MM.1S (cell line): ENCODE data around the gene BAK1.

ENCODE experiments used
- DNase-seq: peaks from one replicate; pipeline ENCODE4 v3.0.0-alpha.2; 2015
- H2AFZ ChIP-seq: fragments of 300-600 bp; sonication (generic); 2 replicates; pipeline ENCODE4 v1.6.0; 2016; ENCODE audit warnings: antibody characterized with exemption, low read length
- H3F3A ChIP-seq: fragments of 300-600 bp; sonication (generic); 2 replicates; pipeline ENCODE4 v1.6.1; 2016; ENCODE audit warnings: mild to moderate bottlenecking, antibody characterized with exemption, low read length, moderate library complexity, mixed read lengths; ENCODE audit not compliant: insufficient read depth
- H3K27ac ChIP-seq: fragments of 300-600 bp; sonication (generic); 2 replicates; pipeline ENCODE4 v1.5.1; 2016; ENCODE audit warnings: mild to moderate bottlenecking, low read length
- H3K27me3 ChIP-seq: fragments of 300-600 bp; sonication (generic); replicated peaks from 2 replicates; pipeline ENCODE4 v1.6.0; 2016; ENCODE audit warnings: low read length; ENCODE audit not compliant: insufficient read depth
- H3K36me3 ChIP-seq: fragments of 300-600 bp; sonication (generic); replicated peaks from 2 replicates; pipeline ENCODE4 v1.6.1; 2016; ENCODE audit warnings: mild to moderate bottlenecking, low read length, mixed read lengths; ENCODE audit not compliant: insufficient read depth
- H3K4me1 ChIP-seq: fragments of 300-600 bp; sonication (generic); 2 replicates; pipeline ENCODE4 v1.6.1; 2016; ENCODE audit warnings: low read length, mixed read lengths
- H3K4me2 ChIP-seq: fragments of 300-600 bp; sonication (generic); 2 replicates; pipeline ENCODE4 v1.6.0; 2016; ENCODE audit warnings: low read depth, low read length
- H3K4me3 ChIP-seq: fragments of 300-600 bp; sonication (generic); 2 replicates; pipeline ENCODE4 v1.5.1; 2016; ENCODE audit warnings: low read length, mixed read lengths
- H3K79me2 ChIP-seq: fragments of 300-600 bp; sonication (generic); 2 replicates; pipeline ENCODE4 v1.6.1; 2016; ENCODE audit warnings: mixed run types, low read length, mixed read lengths
- H3K9ac ChIP-seq: fragments of 300-600 bp; sonication (generic); 2 replicates; pipeline ENCODE4 v1.6.1; 2016; ENCODE audit warnings: low read length, mixed read lengths
- H3K9me2 ChIP-seq: fragments of 300-600 bp; sonication (generic); replicated peaks from 2 replicates; pipeline ENCODE4 v1.6.1; 2016; ENCODE audit warnings: mild to moderate bottlenecking, low read length, mixed read lengths; ENCODE audit not compliant: insufficient read depth
- H3K9me3 ChIP-seq: fragments of 300-600 bp; sonication (generic); replicated peaks from 2 replicates; pipeline ENCODE4 v1.6.1; 2016; ENCODE audit warnings: mild to moderate bottlenecking, low read length, mixed read lengths; ENCODE audit not compliant: insufficient read depth
- H4K20me1 ChIP-seq: fragments of 300-600 bp; sonication (generic); 2 replicates; pipeline ENCODE4 v1.6.1; 2016; ENCODE audit warnings: mild to moderate bottlenecking, low read length, moderate library complexity, mixed read lengths; ENCODE audit not compliant: insufficient read depth
- EZH2 ChIP-seq: fragments of 300-600 bp; sonication (generic); optimal IDR thresholded peaks from 2 replicates; pipeline ENCODE3; 2017; ENCODE audit warnings: low read depth, mild to moderate bottlenecking, antibody characterized with exemption, low read length, mixed read lengths
- EZH2phosphoT487 ChIP-seq: fragments of 300-600 bp; sonication (generic); IDR thresholded peaks from 2 replicates; pipeline ENCODE4 v1.6.1; 2018; ENCODE audit warnings: antibody characterized with exemption, low read length
- TF ChIP-seq, protein P1 (sequence below): fragments of 300-600 bp; sonication (generic); IDR thresholded peaks from 2 replicates; pipeline ENCODE4 v1.5.1; 2016; ENCODE audit warnings: antibody characterized with exemption, low read length, mixed read lengths

Gene BAK1

DNA sequence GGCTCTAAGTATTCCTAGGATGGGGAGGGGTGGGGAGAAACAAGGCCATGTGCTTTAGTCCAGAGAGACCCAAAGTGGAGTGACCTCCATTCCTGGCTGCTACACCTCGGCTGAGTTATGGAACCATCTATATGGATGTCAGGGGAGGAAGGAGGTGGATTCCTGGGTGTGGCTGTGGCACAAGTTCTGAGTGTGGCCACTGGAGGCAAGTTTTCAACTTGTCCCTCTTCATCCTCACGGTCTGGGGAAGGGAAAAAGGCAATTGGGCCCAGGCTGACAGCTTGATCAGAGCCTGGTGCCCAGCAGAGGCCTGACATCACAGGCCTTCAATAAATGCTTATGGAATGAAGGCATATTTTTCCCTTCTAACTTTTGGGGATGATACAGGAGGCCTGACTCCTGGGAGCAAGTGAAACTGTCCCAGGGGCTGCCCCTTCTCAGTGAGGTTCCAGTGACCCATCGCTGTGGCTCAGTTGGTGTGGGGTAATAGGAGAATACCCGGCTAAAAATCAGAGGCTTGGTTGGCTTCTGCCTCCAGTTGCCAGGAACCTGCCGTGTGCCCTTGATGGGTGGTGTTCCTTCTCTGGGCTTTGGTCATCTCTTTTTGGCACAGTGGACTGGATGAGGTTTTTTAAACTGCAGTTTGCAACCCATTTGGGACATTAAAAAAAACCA is 39.2 kb upstream of the BAK1 start:
- TF ChIP-seq, protein P1, sequence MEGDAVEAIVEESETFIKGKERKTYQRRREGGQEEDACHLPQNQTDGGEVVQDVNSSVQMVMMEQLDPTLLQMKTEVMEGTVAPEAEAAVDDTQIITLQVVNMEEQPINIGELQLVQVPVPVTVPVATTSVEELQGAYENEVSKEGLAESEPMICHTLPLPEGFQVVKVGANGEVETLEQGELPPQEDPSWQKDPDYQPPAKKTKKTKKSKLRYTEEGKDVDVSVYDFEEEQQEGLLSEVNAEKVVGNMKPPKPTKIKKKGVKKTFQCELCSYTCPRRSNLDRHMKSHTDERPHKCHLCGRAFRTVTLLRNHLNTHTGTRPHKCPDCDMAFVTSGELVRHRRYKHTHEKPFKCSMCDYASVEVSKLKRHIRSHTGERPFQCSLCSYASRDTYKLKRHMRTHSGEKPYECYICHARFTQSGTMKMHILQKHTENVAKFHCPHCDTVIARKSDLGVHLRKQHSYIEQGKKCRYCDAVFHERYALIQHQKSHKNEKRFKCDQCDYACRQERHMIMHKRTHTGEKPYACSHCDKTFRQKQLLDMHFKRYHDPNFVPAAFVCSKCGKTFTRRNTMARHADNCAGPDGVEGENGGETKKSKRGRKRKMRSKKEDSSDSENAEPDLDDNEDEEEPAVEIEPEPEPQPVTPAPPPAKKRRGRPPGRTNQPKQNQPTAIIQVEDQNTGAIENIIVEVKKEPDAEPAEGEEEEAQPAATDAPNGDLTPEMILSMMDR: no peak
- TF ChIP-seq EZH2phosphoT487 (no peak), EZH2 (no peak)
- H3F3A ChIP-seq: peaks cover 6% of the 10 kb centered on the region; the same call in 1 of the 2 replicates
- H3K4me2 ChIP-seq: no peak overlapping the region
- H3K36me3 ChIP-seq: no peaks in the 10 kb centered on the region
- no peak for DNase-seq
- H3K27ac ChIP-seq: no peak overlapping the region
- no peaks in the 10 kb centered on the region for H3K9me3 ChIP-seq
- H2AFZ ChIP-seq: no peak overlapping the region
- H3K79me2 ChIP-seq: peaks cover 31% of the 10 kb centered on the region
- H3K27me3 ChIP-seq: no peaks in the 10 kb centered on the region
- H3K4me3 ChIP-seq: no peak overlapping the region
- H4K20me1 ChIP-seq: no peaks in the 10 kb centered on the region
- H3K9me2 ChIP-seq: no peaks in the 10 kb centered on the region
- H3K9ac ChIP-seq: no peak overlapping the region
- H3K4me1 ChIP-seq: peaks cover 19% of the 10 kb centered on the region

DNA sequence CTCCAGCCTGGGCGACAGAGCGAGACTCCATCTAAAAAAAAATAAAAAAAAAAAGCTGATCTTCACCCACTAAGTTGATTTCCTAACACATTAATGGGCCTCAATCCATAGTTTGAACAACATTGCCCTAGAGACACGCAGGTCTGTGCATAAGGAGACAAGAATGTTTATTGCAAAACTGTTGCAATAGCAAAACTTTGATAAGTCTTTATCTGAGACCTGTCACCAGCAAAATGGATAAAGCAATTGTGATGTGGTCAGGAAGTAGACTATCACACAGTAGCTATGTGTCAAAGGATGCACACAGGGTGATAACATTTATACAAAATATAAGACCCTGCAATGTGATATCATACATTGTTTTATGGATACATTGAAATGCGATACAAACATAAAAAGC is 36.8 kb upstream of the BAK1 start:
- Histone ChIP-seq H3K9me2 (no peaks in the 10 kb centered on the region), H3K36me3 (no peaks in the 10 kb centered on the region), H3K4me2 (no peak overlapping the region), H3K4me1 (peaks cover 7% of the 10 kb centered on the region; the same call in 1 of the 2 replicates), H3K9me3 (no peaks in the 10 kb centered on the region), H3K27ac (no peak overlapping the region), H4K20me1 (no peaks in the 10 kb centered on the region), H3K4me3 (no peak overlapping the region), H3K79me2 (peaks cover 7% of the 10 kb centered on the region), H3F3A (peaks cover 6% of the 10 kb centered on the region; the same call in 1 of the 2 replicates), H3K27me3 (no peaks in the 10 kb centered on the region), H3K9ac (no peak overlapping the region), H2AFZ (no peak overlapping the region)
- no peak for DNase-seq
- TF ChIP-seq, protein P1: no peak
- TF ChIP-seq EZH2 (no peak), EZH2phosphoT487 (no peak)

DNA sequence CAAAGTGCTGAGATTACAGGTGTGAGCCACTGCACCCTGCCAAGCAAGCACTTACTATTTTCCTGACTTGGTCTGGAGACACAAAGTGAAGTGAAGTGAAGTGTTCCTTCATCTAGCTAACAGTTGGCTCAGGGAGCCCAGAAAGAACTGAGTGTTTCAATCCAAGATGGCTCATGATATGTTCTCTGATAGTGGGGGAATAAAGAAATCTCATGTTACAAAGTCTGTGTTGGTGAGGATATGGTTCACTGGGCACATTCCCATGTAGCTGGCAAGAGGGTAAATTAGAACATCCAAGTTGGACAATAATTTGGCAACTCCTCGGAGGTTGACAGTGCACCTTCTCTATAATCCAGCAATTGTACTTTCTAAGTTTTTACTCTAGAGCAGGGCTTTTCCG is 36.0 kb upstream of the BAK1 start:
- Histone ChIP-seq H3K4me3 (no peak overlapping the region), H3K4me1 (peaks cover 7% of the 10 kb centered on the region; the same call in 1 of the 2 replicates), H3K36me3 (no peaks in the 10 kb centered on the region), H3F3A (peaks cover 6% of the 10 kb centered on the region; the same call in 1 of the 2 replicates), H3K9me2 (no peaks in the 10 kb centered on the region), H3K9me3 (no peaks in the 10 kb centered on the region), H4K20me1 (no peaks in the 10 kb centered on the region), H3K79me2 (no peaks in the 10 kb centered on the region), H2AFZ (no peak overlapping the region), H3K9ac (no peak overlapping the region), H3K27me3 (no peaks in the 10 kb centered on the region), H3K27ac (no peak overlapping the region), H3K4me2 (no peak overlapping the region)
- DNase-seq: no peak
- TF ChIP-seq EZH2: no peak
- TF ChIP-seq, protein P1: no peak
